ENCODE data around the gene CLEC3B.
A peak's percentile ranks its signal among the peaks of the same experiment; 100 is the strongest.

- TF ChIP-seq EZH2 (IDR thresholded peaks at IDR 0.05; ENCODE audit: low read depth), result no peak
- TF ChIP-seq CTCF (conservative IDR thresholded peaks at IDR 0.05), result peak; percentile 69
Measured at GRCh38 chr3:44992555-44993470, 33.3 kb upstream of the CLEC3B start.

All from PC-9 (cell line).